Endodermal cell (in vitro differentiated cells): Measurements from ENCODE around the gene NR1H3. TPM values are rescaled to one million over a fixed set of nuclear protein-coding genes. Genes with fewer than 3 reads are reported as not detected.

Experiments
- DNase-seq: peaks from one replicate; pipeline ENCODE4 v3.0.0-alpha.2; 2017
- H3K27ac ChIP-seq: 2 replicates; pipeline ENCODE4 v1.5.1; 2013; ENCODE audit warnings: mild to moderate bottlenecking, low read depth, low read length, moderate library complexity
- H3K27me3 ChIP-seq: 2 replicates; pipeline ENCODE4 v1.6.1; 2013; ENCODE audit warnings: mild to moderate bottlenecking, low read length, moderate library complexity; ENCODE audit not compliant: insufficient read depth, control insufficient read depth, poor library complexity, severe bottlenecking
- H3K36me3 ChIP-seq: 2 replicates; pipeline ENCODE4 v1.7.0; 2013; ENCODE audit warnings: mild to moderate bottlenecking, low read length, moderate library complexity; ENCODE audit not compliant: control insufficient read depth, insufficient read depth
- H3K4me1 ChIP-seq: one replicate; pipeline ENCODE4 v1.7.0; 2013; ENCODE audit warnings: low read length; ENCODE audit not compliant: control insufficient read depth, insufficient read depth
- H3K4me3 ChIP-seq: 2 replicates; pipeline ENCODE4 v1.5.1; 2013; ENCODE audit warnings: mild to moderate bottlenecking, low read length, moderate library complexity
- H3K9ac ChIP-seq: 2 replicates; pipeline ENCODE4 v1.6.1; 2013; ENCODE audit warnings: mild to moderate bottlenecking, low read length, moderate library complexity; ENCODE audit not compliant: poor library complexity, severe bottlenecking; ENCODE audit errors: extremely low read depth
- H3K9me3 ChIP-seq: 2 replicates; pipeline ENCODE4 v1.6.1; 2013; ENCODE audit warnings: mild to moderate bottlenecking, low read length, moderate library complexity; ENCODE audit not compliant: control insufficient read depth
- H3K27ac Mint-ChIP-seq: 2 replicates; pipeline ENCODE4 v1.8.0; 2020; ENCODE audit warnings: mixed read lengths
- H3K27me3 Mint-ChIP-seq: 2 replicates; pipeline ENCODE4 v1.8.0; 2021; ENCODE audit warnings: mild to moderate bottlenecking, mixed read lengths; ENCODE audit not compliant: insufficient read depth
- H3K36me3 Mint-ChIP-seq: 2 replicates; pipeline ENCODE4 v1.8.0; 2020; ENCODE audit warnings: low read depth, mixed read lengths
- H3K4me1 Mint-ChIP-seq: 2 replicates; pipeline ENCODE4 v1.8.0; 2020; ENCODE audit warnings: mixed read lengths
- H3K4me3 Mint-ChIP-seq: 2 replicates; pipeline ENCODE4 v1.8.0; 2020; ENCODE audit warnings: mild to moderate bottlenecking, moderate library complexity, mixed read lengths
- H3K9me3 Mint-ChIP-seq: 2 replicates; pipeline ENCODE4 v1.8.0; 2020; ENCODE audit warnings: mild to moderate bottlenecking, mixed read lengths
- WGBS, 2 experiments: methylation state at CpG; one replicate each; pipeline versions ENCODE4 v1.1.5 to v1.1.7; 2013; ENCODE audit warnings: missing lambda C conversion rate in 2 of 2, mixed read lengths in 1 of 2; ENCODE audit not compliant: insufficient coverage in 1 of 2, insufficient read length in 1 of 2; 5-methylcytosine and 5-hydroxymethylcytosine counted together
- total RNA-seq, 2 donors: library from RNA; stranded (reverse); fragmentation: NEBNext Ultra II Directional in 1 of 2; extraction: Animal tissue kit (Norgen Biotek cat#: 25700) in 1 of 2; gene quantifications; 2 replicates in 1 of 2; 3 replicates in 1 of 2; pipeline ENCODE4 v1.2.1, GENCODE V29; 2021
- TF ChIP-seq, protein P1 (sequence below): fragments of 200-600 bp; sonication (generic); conservative IDR thresholded peaks from 2 replicates; pipeline ENCODE4 v1.5.0; 2021; ENCODE audit warnings: antibody characterized with exemption, mild to moderate bottlenecking

NR1H3 gene
- total RNA-seq, 2 donors from 2014 or later, result 29.4 to 34.6 TPM

DNA sequence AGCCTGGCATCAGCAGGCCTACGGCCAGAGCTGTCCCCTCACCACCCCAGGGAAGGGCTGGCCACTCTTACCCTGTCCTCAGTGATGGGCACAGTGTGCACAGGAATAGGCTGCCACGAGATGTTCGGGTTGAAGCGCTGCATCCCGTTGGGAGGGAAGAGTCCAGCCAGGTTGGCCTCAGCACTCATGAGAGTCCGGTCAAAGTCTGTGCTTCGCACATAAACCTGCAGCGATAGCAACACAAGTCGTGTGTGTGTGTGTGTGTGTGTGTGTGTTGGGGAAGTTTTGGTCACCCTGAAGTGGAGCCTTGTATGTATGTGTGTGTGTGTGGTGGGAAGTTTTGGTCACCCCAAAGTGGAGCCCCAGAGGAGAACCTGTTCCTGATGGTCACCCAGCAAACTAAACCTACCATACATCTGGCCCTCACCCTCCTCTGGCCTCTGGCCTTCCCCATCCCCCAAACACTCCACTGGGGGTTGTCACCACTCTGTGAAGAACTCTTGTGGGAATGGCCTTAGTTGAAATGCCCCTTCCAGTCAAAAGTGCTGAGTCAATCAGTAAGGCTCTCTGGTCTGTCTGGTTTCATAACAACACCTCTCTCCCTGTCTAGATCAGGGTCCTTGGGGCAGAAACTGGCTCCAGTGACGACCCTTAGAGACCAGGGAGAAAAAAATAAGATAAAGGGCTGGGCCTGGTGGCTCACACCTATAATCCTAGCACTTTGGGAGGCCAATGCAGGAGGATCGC lies 12.0 kb upstream of the NR1H3 start:
- H3K4me3 Mint-ChIP-seq, result no peak overlapping the region
- H3K9ac ChIP-seq, result no peak overlapping the region
- H3K27me3 Mint-ChIP-seq, result no peaks in the 10 kb centered on the region
- H3K36me3 Mint-ChIP-seq, result peaks cover 53% of the 10 kb centered on the region
- H3K27ac ChIP-seq, result no peak overlapping the region
- peaks cover 2% of the 10 kb centered on the region for H3K4me1 ChIP-seq
- WGBS, 2 experiments, result 89 to 100% methylated on average over 6 to 11 of the region's 11 CpGs
- H3K4me3 ChIP-seq, result no peak overlapping the region
- no peaks in the 10 kb centered on the region for H3K9me3 Mint-ChIP-seq
- peaks cover 42% of the 10 kb centered on the region for H3K36me3 ChIP-seq
- TF ChIP-seq, protein P1, sequence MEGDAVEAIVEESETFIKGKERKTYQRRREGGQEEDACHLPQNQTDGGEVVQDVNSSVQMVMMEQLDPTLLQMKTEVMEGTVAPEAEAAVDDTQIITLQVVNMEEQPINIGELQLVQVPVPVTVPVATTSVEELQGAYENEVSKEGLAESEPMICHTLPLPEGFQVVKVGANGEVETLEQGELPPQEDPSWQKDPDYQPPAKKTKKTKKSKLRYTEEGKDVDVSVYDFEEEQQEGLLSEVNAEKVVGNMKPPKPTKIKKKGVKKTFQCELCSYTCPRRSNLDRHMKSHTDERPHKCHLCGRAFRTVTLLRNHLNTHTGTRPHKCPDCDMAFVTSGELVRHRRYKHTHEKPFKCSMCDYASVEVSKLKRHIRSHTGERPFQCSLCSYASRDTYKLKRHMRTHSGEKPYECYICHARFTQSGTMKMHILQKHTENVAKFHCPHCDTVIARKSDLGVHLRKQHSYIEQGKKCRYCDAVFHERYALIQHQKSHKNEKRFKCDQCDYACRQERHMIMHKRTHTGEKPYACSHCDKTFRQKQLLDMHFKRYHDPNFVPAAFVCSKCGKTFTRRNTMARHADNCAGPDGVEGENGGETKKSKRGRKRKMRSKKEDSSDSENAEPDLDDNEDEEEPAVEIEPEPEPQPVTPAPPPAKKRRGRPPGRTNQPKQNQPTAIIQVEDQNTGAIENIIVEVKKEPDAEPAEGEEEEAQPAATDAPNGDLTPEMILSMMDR, result no peak
- H3K9me3 ChIP-seq, result no peaks in the 10 kb centered on the region
- H3K4me1 Mint-ChIP-seq, result peaks cover 6% of the 10 kb centered on the region
- H3K27ac Mint-ChIP-seq, result no peak overlapping the region
- no peak for DNase-seq
- H3K27me3 ChIP-seq, result no peaks in the 10 kb centered on the region

GRCh38 chr11:47247502-47247901 lies 10.3 kb upstream of the NR1H3 start:
- Mint-ChIP-seq H3K27ac (no peak overlapping the region), H3K4me1 (peaks cover 6% of the 10 kb centered on the region), H3K36me3 (peaks cover 44% of the 10 kb centered on the region), H3K4me3 (peak overlapping the region; percentile 89), H3K9me3 (no peaks in the 10 kb centered on the region), H3K27me3 (no peaks in the 10 kb centered on the region)
- Histone ChIP-seq H3K9me3 (no peaks in the 10 kb centered on the region), H3K4me1 (peaks cover 2% of the 10 kb centered on the region), H3K4me3 (peak overlapping the region; percentile 94), H3K27me3 (no peaks in the 10 kb centered on the region), H3K36me3 (peaks cover 28% of the 10 kb centered on the region), H3K27ac (no peak overlapping the region), H3K9ac (no peak overlapping the region)
- DNase-seq, result no peak
- 94% methylated on average over 3 to 5 of the region's 5 CpGs for WGBS, 2 experiments
- TF ChIP-seq, protein P1, result no peak

- DNase-seq, result no peak
- peaks cover 27% of the 10 kb centered on the region for H3K36me3 ChIP-seq
- H3K4me1 ChIP-seq, result peaks cover 2% of the 10 kb centered on the region
- peak overlapping the region; percentile 94 for H3K4me3 ChIP-seq
- WGBS, 2 experiments, result 3 to 5% methylated on average over 5 to 7 of the region's 7 CpGs
- Mint-ChIP-seq H3K4me1 (peaks cover 8% of the 10 kb centered on the region), H3K27ac (peak overlapping the region; percentile 100), H3K27me3 (no peaks in the 10 kb centered on the region), H3K4me3 (peak overlapping the region; percentile 89), H3K9me3 (no peaks in the 10 kb centered on the region), H3K36me3 (peaks cover 37% of the 10 kb centered on the region)
- TF ChIP-seq, protein P1, result no peak
- no peaks in the 10 kb centered on the region for H3K9me3 ChIP-seq
- no peaks in the 10 kb centered on the region for H3K27me3 ChIP-seq
- H3K9ac ChIP-seq, result peak overlapping the region; percentile 92
- H3K27ac ChIP-seq, result peak overlapping the region; percentile 93
Measured at GRCh38 chr11:47248304-47248663, 9.5 kb upstream of the NR1H3 start.
